HG03469 (cell line): ENCODE data around the gene KLHL35.

Experiments
- ATAC-seq: cut with Tn5 transposase; IDR thresholded peaks from one replicate; pipeline ENCODE4 v1.9.1; 2021; ENCODE audit warnings: mild to moderate bottlenecking, moderate library complexity, moderate number of reproducible peaks; ENCODE audit not compliant: unreplicated experiment

KLHL35 gene

DNA sequence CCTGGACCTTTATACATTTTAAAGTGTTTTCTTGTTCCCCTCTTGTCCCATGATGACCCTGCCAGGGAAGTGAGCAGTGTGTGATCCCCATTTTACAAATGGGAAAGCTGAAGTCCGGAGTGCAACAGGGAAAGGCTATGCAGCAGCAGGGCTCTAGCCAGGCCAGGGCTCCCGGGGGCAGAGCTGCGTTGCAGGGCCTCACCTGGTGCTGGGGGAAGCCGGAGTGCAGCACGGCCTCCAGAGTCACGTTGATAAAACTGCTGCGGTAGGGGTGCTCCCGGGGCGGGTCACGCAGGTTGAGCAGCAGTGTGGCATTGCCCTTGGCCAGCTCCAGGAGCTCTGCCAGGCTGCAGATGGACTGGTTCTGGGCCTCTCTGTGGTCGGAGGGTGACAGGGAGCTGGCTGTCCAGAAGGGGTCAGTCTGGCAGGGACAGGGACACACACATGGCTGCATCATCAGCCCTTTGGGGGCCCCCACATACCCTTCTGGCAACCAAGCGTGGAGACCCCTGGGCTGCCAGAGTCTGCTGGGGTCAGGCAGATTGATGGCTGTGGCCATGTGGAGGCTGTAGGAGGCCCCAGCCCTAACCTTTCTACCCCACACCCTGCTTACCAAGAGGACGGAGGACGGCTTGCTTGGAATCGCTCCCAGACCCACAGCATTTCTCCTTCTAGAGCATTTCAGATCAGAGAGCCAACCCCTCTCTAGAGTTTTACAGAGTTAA is 9.3 kb upstream of the KLHL35 start:
- ATAC-seq, result no peak

DNA sequence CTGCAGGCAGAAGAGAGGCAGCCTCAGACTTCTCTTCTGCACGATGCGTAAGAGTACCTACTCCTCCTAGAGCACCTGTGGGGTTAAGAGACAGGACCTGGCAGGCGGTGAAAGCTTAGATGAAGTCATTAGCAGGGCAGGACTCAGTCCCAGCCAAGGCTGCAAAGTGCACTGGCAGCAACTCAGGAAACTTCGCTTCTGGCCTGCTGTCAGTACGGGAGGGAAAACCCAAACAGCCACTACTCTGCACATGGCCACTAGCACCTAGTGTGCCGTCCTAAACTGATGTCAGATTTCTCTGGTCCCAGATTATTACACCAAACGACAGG is 8.8 kb upstream of the KLHL35 start:
- ATAC-seq, result no peak

DNA sequence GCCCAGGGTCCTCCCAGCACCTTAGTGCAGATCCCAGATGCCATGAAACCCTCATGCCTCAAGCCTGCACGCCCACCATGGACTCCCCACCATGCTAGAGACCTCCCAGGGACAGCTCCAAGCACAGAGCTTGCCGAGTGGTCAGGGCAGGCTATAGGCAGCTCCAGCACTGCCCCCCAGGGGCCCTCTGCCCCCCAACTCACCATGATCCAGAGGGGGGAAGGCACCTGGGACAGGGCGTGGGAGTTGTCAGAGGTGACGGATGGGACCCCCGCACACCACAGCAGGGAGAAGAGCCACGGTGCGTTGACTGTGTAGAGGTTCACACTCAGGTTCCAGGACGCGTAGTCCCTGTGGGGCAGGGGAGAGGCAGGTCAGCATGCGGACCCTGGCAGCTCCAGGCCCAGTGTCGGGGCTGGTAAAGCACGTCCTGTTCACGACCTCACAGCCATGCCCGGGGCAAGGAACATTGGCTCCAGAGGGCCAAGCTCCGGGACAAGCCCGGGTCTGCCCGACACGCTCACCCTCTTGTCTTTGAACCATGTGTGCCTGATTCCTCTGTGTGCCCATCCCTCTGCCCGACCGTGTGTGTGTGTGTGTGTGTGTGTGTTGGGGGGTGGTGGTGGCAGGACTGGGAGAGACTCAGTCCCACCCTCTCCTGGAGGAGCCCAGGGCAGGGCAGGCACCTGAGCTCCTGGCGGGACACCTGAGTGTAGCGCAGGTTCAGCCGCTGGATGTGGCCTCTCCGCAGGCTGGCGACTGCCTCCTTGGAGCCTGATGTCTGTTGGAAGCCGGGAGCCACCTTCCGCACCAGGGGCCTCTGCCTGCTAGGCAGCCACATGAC is 8.2 kb upstream of the KLHL35 start:
- no peak for ATAC-seq

DNA sequence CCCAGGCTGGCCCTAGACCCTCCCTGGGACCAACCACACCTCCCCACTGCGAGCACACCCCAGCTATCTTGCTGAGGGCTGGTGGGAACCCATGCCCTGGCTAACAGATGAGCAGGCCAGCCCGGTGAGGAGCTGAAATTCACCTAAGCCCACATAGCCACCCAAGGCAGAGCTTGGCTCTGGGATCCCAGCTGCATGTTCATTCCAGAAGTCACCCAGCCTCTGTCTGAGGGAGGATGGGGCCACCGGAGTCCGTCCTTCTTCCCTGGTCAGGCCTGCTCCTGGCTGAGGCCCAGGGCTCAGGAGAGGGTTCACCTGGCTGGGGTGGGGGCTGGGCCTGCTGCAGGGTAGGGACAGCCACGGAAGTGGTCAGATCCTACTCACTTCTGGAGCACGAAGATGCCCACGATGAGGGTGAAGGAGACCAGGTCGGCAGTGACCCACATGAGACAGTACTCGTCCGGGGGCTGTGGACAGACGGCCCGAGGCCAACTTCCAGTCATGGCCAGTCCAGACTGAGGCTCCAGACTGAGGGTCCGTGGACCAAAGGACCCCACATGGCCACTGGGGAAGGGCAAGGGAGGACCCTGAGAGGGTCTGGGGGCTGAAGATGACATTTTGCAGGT is 6.6 kb upstream of the KLHL35 start:
- ATAC-seq, result no peak

DNA sequence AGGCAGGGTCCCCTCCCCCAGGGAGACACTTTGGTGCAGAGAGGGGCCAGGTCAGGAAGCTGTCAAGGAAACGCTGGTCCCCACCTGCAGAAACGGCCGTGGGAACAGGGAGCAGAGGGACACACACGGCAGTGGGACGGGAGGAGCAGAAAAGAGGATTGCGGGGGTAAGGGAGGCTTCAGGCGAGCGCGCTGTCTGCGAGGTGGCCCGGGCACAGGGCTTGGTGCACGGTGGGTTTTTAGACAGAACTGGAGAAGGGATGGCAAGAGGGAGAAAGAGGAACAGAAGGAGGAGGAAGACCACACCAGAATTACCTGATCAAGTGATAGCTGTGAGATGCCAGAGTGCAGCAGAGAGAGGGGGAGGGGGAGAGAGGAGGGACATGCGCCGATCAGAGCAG is 6.0 kb upstream of the KLHL35 start:
- no peak for ATAC-seq

DNA sequence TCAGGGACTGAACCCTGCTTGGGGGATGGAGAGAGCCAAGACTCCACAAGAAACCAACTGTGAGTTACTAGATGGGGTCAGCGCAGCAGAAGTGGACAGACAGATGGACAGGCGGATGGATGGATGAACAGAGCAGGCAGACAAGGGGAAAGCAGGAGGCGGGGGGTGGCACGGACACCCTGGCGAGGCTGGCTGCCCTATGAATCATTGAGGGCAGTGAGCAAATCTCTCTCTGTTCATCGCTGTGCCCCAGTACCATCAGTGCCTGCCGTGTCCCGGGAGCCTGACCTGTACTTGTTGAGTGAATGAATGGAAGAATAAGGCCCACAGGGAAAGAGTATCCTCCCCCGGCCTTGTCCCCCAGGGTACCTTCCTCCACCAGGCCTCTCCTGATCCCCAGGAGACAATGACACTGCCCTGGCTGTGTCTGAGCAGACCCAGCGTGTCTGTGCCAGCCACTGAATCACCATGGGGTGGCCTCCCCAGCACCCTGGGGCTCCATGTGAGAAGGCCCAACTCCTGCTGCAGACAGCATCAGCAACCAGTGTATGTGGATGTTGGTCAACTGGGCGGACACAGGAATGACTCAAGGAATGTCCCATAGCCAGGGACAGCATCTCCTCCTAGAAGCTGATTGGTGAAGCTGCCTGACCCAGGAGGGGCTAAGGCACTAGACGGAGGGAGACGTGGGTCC is 5.1 kb upstream of the KLHL35 start:
- no peak for ATAC-seq

DNA sequence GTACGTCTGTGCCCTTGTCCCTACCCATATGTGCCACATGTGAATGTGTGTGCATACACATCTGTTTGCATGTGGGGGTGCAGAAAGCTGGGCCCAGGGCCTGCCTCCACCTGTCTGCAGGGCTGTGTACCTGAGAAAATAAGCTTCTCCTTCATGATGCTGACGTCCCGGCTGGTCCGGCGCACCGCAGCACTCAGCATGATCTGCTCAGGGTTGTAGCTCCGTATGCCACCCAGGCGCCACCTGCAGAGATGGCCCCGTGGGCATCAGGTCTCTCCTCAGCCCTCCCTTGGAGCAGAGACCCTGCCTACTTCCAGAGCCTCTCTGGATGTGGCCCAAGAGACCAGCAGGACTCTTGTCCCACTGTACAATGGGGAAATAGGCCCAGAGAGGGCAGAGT is 3.8 kb upstream of the KLHL35 start:
- ATAC-seq, result no peak

DNA sequence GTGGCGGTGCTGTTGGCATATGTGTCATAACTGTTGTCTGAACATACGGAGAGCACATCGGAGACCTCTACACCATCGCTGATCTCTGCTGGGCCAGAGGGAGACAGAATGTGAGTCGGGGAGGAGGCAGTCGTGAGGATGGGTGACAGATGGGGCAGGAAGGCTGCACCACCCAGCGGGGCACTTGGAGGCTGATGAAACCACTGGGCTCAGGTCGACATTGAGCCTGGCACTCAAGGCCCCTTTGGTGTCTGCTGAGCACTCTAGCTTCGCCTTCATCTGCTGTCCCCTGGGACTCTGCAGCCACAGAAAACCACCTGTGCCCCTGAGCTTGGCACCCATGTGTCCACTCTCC is 2.5 kb upstream of the KLHL35 start:
- ATAC-seq, result no peak

DNA sequence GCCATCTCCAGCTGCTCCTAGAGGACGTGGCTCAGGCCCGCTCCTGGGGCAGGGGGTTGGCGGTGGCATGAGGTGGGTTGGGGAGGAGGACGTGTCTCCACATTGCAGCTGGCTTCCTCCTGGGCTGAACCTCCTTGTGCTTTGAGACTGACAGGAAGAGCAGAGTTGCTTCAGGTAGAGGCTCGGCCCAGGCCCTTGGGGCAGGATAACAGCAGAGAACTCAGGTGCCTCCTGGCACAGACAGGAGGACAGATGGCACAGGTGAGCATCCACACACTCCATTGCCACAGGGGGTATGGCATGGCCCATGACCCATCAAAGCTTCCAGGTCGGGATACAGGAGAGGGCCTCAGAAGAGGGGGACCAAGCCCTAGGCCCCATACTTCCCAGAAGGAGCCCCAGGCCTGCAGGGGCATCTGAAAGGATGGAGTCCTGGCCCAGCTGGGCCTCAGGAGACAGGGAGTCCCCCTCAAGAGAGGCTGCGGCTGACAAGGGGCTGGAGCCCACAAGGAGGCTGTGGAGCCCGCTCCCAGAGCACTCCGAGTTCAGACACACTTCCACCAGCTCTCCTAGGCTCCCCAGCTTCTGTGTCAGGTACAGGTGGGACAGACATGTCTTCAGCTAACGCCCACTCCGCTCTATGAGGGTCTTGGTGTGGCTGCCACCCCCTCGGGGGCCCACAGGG is 2.0 kb upstream of the KLHL35 start:
- no peak for ATAC-seq

DNA sequence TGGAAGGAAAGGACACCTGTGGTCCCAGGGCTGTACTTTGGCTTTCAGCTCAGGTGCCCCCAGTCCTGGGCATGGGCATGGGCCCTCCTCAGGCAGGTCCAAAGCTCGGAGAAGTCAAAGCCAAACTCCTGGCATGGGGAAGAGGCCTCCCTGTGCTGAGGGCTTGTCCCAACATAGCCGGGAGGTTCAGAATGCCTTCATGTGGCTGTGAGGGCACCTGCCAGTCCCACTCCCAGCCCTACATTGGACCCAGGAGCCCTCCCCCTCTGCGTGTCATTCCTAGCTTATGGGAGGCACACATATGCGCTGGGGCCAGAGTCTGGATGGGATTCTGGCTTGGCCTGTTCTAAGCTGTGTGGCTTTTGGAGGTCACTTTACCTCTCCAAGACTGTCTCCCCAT is 1.0 kb upstream of the KLHL35 start:
- no peak for ATAC-seq

DNA sequence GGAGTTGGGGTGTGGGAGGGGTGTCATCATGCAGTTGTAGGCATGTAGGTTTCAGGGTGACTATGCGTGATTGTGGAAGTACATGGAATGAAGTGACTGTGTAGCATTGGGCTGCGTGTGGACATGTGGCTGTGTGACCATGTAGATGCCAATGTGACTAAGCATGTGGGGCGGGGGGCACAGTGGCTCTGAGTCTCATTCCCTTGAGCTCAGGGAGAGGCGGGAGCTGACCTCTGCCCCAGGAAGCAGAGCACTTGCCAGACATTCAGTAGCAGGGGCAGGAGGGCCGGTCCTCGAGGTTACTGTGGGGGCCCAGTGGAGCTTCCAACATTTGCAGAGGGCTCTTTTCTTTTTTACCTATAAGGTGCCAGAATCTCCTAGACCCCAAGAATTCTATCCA is 440 bp upstream of the KLHL35 start:
- ATAC-seq, result no peak

DNA sequence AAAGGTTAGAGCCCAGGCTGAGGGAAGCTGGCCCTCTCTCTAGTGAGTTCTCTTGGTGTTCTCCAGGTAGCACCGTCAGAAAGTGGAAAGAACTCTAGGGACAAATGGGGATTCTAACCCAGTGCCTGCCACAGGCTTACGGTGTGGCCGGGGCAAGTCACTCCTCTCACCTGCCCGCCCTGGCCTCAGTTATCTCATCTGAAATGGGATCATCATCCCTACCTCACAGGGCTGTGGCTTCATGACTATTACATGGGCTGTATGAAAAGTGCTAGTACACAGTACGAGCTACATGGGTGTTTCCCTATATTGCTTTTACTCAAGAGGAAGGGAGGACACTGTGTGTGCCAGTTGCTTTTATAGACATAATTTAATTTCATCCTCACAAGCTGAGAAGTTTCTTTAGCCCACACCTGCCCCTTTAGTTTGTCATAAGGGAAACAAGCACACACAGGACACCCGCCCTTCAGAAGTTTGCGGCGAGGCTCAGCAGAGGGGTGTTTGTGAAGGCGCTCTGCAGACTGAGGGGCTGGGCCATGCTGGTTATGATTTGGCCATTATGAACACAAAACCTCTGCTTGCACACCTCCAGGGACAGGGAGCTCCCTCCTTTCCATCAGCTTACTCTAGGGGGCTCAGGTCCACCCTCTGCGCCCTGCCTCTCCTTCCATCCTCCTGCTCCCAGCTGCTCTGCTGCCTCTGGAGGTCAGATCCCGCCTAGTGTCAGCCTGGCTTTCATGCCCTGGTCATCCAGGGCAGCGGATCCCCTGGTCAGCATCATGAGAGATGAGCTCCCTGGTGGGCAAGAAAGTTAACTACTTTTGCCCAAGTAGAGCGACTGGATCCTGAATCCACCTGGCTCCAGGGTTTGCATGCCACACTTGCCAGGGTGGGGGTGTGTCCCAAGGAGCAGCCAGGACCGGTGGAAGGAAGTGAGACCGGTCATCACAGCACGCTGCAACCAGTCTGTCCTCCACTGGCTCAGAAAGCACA is 1.2 kb downstream of the KLHL35 start:
- ATAC-seq, result no peak

DNA sequence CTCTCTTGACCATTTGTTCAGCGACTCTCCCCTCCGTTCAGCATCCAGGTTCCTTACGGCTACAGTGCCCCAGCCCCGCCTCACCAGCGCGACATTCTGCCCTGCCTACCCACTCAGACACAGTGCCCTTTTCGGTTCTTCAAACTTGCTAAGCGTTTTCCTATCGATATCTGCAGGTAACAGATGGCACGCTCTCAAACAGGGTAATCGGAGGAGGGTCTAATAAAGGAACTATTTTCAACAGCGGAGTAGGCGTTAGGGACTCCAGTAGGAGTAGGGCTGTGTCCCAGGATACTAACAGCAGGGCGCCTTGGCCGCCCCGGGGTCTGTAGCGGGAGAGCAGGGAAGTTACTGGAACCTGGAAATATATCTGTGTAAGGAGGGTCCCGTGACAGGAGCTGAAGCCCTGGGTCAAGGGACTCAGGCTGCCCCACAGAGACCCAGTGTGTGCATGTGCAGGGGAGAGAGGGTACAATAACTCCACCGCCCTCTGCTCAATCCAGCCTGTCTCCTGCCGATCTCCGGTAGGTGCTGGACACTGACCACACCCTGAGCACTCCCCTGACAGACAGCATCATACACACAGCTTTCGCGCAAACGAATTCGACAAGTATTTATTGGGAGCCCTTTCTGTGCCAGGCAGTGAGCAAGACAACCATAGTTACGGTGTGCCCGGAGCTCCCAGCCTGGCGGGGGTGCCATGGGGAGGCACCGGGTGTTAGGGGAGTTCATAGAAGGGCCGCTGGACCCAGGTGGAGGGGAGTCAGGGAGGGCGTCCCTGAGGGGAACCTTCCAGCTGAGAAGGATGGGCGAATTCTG is 2.1 kb downstream of the KLHL35 start:
- no peak for ATAC-seq

DNA sequence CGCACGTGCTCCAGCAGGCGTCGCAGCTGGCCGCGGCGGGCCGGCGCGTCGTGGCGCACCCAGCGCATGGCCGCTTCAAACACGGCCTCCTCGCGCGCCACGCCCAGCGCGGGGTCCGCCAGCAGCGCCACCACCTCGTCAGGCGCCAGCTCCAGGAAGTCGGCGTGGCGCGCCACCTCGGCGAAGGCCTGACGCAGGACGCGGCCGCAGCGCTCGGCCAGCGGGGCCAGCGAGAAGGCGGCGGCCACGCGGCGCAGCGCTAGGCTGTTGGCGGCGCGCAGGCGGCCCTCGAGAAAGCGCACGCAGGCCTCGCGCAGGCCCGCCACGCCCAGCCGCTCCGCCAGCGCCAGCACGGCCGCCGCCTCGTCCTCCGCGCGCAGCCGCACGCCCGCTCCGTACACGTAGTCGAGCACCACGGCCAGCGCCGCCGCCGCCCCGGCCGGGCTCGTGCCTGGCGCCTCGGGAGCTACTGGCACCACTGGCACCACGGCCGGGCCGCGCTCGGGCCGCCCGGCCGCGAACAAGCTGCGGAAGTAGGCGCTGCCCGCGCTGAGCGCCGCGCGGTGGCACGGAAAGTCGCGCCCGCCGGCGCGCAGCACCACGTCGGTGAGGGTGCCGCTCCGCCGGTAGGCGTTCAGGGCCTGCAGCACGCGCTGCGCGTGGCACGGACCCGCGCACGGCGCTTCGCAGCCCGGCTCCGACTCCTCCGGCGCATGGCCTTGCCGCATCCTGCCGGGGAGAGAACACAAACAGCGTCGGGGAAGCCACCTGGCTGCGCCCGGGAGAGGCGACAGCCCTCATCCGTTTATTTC is 2.9 kb downstream of the KLHL35 start:
- ATAC-seq, result no peak

DNA sequence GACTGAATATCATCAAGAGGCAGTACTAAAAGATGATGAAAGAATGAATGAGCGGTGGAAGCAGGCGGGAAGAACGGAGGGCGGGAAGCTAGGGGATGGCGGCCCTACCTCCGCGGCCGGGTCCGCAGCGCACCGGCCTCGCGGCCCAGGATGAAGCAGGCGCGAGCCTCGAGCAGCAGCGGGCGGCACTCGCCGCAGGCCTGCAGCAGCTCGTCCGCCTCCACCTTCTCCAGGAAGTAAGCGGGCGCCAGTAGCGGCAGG is 3.4 kb downstream of the KLHL35 start:
- no peak for ATAC-seq

DNA sequence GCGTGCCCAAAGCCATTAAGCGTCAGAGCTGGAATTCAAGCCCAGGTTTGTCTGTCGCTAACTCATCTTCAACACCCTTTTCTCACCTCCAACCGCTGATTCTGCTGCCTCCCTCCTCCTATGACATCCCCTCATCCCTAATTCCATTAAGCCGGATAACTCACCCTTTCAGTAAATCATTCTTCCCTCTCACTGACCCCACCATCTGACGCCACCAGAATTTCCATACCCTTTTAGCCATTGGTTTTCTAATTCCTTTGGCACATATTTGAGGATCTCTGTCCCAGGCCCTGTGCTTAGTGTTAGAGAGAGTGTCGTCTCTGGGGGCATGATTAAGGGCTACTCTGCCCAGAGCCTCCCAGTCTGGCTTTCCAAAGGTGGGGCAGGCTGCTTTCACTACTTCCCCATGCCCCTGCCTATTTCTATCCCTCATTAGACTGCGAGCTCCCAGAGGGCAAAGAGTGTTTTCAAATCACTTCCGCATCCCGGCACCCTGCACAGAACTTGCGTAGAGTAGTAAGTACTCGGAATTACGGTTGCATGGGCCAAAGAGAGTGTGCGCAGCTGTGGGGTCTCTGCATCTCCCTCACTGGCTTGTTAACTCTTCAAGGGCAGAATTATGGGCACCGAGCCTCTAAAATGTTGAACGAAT is 3.9 kb downstream of the KLHL35 start:
- ATAC-seq, result no peak

DNA sequence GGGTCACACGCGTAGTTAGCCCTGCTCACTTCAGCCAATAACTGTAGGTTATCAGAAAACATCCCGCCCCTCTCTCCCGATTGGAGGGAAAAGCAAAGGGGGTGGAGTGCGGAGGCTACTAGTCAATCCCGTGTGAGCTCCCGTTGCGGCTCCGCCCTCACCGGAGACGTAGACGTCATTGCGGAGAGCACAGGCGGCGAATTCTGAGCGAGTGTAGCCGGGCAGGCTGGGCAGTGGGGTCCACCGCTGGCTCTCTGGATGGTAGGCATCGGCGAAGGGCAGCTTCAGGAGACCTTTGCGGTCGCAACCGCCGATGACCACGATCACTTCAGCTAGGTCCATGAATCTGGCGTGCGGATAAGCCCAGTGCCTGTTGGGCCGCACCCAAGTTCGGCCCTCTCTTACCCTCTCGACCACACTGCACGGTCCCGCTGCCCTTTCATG is 4.7 kb downstream of the KLHL35 start:
- ATAC-seq, result no peak

DNA sequence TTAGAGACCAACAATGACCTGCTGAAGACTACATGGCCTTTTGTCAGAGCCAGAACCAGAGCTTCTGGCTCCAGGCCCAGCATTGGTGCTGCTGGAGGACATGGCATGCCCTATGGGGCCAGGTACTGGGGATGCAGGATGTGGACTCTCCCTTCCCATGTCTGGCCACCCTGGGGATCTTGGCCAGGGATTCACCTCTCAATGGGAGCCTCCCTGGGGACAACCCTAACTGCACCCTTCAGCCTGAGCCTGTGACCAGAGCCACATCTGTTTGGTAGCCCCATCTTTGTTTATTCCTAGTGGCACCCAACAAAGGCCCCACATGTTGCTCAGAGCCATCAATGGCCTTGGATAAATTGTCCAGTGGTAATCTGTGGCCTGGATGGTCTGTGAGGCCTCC is 5.8 kb downstream of the KLHL35 start:
- ATAC-seq, result no peak
